Measurements from ENCODE around the gene LAIR1.

Gene LAIR1

GRCh38 chr19:54405628-54406027 is 40.9 kb upstream of the LAIR1 start:
- TF ChIP-seq EZH2phosphoT487 (conservative IDR thresholded peaks at IDR 0.05; ENCODE audit: low read length), result no peak
- no peak for TF ChIP-seq CTCF (IDR thresholded peaks at IDR 0.05; ENCODE audit: insufficient read depth, low read length, poor library complexity, severe bottlenecking)
- H3K27ac ChIP-seq (ENCODE audit: low read depth, low read length), result no peak overlapping the region
- no peaks in the 10 kb centered on the region for H3K27me3 ChIP-seq (ENCODE audit: low read length)
- no peak overlapping the region for H3K9ac ChIP-seq (ENCODE audit: low read length)
- H3K4me3 ChIP-seq (ENCODE audit: insufficient read depth, low read length, poor library complexity, severe bottlenecking), result no peak overlapping the region
- no peak overlapping the region for H2AFZ ChIP-seq (ENCODE audit: low read depth, low read length, severe bottlenecking)
- H3F3A ChIP-seq (ENCODE audit: insufficient read depth), result no peaks in the 10 kb centered on the region
- H3K4me2 ChIP-seq (ENCODE audit: low read depth, low read length, poor library complexity, severe bottlenecking), result no peak overlapping the region
- H3K36me3 ChIP-seq (ENCODE audit: low read length), result no peaks in the 10 kb centered on the region
- no peaks in the 10 kb centered on the region for H4K20me1 ChIP-seq (ENCODE audit: low read depth, low read length)
- H3K9me3 ChIP-seq (ENCODE audit: insufficient read depth, low read length), result no peaks in the 10 kb centered on the region
- no peaks in the 10 kb centered on the region for H3K79me2 ChIP-seq (ENCODE audit: insufficient read depth, low read length)
- no peaks in the 10 kb centered on the region for H3K9me2 ChIP-seq (replicated peaks; ENCODE audit: insufficient read depth, low read length)

- no peak overlapping the region for H3K9ac ChIP-seq (ENCODE audit: low read length)
- no peak for TF ChIP-seq EZH2phosphoT487 (conservative IDR thresholded peaks at IDR 0.05; ENCODE audit: low read length)
- TF ChIP-seq CTCF (IDR thresholded peaks at IDR 0.05; ENCODE audit: insufficient read depth, low read length, poor library complexity, severe bottlenecking), result no peak
These were observed 38.3 kb upstream of the LAIR1 start for GRCh38 chr19:54403054-54403453.

GRCh38 chr19:54400913-54401312 is 36.2 kb upstream of the LAIR1 start:
- Histone ChIP-seq H2AFZ (ENCODE audit: low read depth, low read length, severe bottlenecking) (no peak overlapping the region), H3K27ac (ENCODE audit: low read depth, low read length) (no peak overlapping the region), H3K79me2 (ENCODE audit: insufficient read depth, low read length) (no peaks in the 10 kb centered on the region), H3K36me3 (ENCODE audit: low read length) (no peaks in the 10 kb centered on the region), H3K9me2 (replicated peaks; ENCODE audit: insufficient read depth, low read length) (no peaks in the 10 kb centered on the region), H3K4me2 (ENCODE audit: low read depth, low read length, poor library complexity, severe bottlenecking) (no peak overlapping the region), H3K27me3 (ENCODE audit: low read length) (no peaks in the 10 kb centered on the region), H3K9me3 (ENCODE audit: insufficient read depth, low read length) (no peaks in the 10 kb centered on the region), H4K20me1 (ENCODE audit: low read depth, low read length) (no peaks in the 10 kb centered on the region), H3F3A (ENCODE audit: insufficient read depth) (no peaks in the 10 kb centered on the region), H3K9ac (ENCODE audit: low read length) (no peak overlapping the region), H3K4me3 (ENCODE audit: insufficient read depth, low read length, poor library complexity, severe bottlenecking) (no peak overlapping the region)
- no peak for TF ChIP-seq EZH2phosphoT487 (conservative IDR thresholded peaks at IDR 0.05; ENCODE audit: low read length)
- no peak for TF ChIP-seq CTCF (IDR thresholded peaks at IDR 0.05; ENCODE audit: insufficient read depth, low read length, poor library complexity, severe bottlenecking)

More at GRCh38 chr19:54403054-54403453, 38.3 kb upstream of the LAIR1 start:
- Histone ChIP-seq H3K4me3 (ENCODE audit: insufficient read depth, low read length, poor library complexity, severe bottlenecking) (no peak overlapping the region), H3K36me3 (ENCODE audit: low read length) (no peaks in the 10 kb centered on the region), H3K9me2 (replicated peaks; ENCODE audit: insufficient read depth, low read length) (no peaks in the 10 kb centered on the region), H4K20me1 (ENCODE audit: low read depth, low read length) (no peaks in the 10 kb centered on the region), H3K9me3 (ENCODE audit: insufficient read depth, low read length) (no peaks in the 10 kb centered on the region), H3K4me2 (ENCODE audit: low read depth, low read length, poor library complexity, severe bottlenecking) (no peak overlapping the region), H3F3A (ENCODE audit: insufficient read depth) (no peaks in the 10 kb centered on the region), H3K79me2 (ENCODE audit: insufficient read depth, low read length) (no peaks in the 10 kb centered on the region), H2AFZ (ENCODE audit: low read depth, low read length, severe bottlenecking) (no peak overlapping the region), H3K27me3 (ENCODE audit: low read length) (no peaks in the 10 kb centered on the region), H3K27ac (ENCODE audit: low read depth, low read length) (no peak overlapping the region)

Measured in SU-DHL-6 (cell line).